Vagina (tissue), 2 donors: Measurements from ENCODE around the gene SLC39A2. TPM values are rescaled to one million over a fixed set of nuclear protein-coding genes. Genes with fewer than 3 reads are reported as not detected.

Experiments
- DNase-seq, 2 donors: peaks; one replicate each; pipeline ENCODE4 v3.0.0-alpha.2; 2017; ENCODE audit errors: extremely low spot score in 2 of 2
- H3K27ac ChIP-seq: fragments of 200-600 bp; sonication (generic); one replicate; pipeline ENCODE4 v1.5.1; 2019
- H3K27me3 ChIP-seq: fragments of 200-600 bp; sonication (generic); one replicate; pipeline ENCODE4 v1.5.1; 2019
- H3K36me3 ChIP-seq, 2 donors: fragments of 200-600 bp; sonication (generic); one replicate each; pipeline ENCODE4 v1.5.1; 2017 to 2019
- H3K4me1 ChIP-seq: fragments of 200-600 bp; sonication (generic); one replicate; pipeline ENCODE4 v1.5.1; 2019
- H3K4me3 ChIP-seq, 2 donors: fragments of 200-600 bp; sonication (generic); 1 replicate in 1 of 2; 2 replicates in 1 of 2; pipeline ENCODE4 v1.5.1; 2016 to 2019
- H3K9me3 ChIP-seq: fragments of 200-600 bp; sonication (generic); one replicate; pipeline ENCODE4 v1.5.1; 2019
- CTCF ChIP-seq, 3 experiments: fragments of 450-650 bp in 2 of 3; fragments of 200-600 bp in 1 of 3; sonication (generic) in 1 of 3; IDR thresholded peaks; one replicate each; pipeline ENCODE4 v1.5.1; 2017 to 2019; ENCODE audit warnings: antibody characterized with exemption in 3 of 3, mild to moderate bottlenecking in 2 of 3, moderate library complexity in 2 of 3
- POLR2A ChIP-seq, 2 donors: fragments of 450-650 bp; IDR thresholded peaks; one replicate each; pipeline ENCODE4 v1.6.1; 2017; ENCODE audit warnings: antibody characterized with exemption in 2 of 2, mild to moderate bottlenecking in 2 of 2, moderate library complexity in 2 of 2
- POLR2AphosphoS5 ChIP-seq, 2 donors: sonication (generic); formaldehyde crosslinking; IDR thresholded peaks; one replicate each; pipeline ENCODE4 v1.9.0; 2017; ENCODE audit warnings: antibody characterized with exemption in 2 of 2, mild to moderate bottlenecking in 2 of 2, low read depth in 1 of 2; ENCODE audit not compliant: insufficient read depth in 1 of 2
- intact Hi-C: fragments of 100-400 bp; cut with DNase I; formaldehyde crosslinking; loops from one replicate; pipeline ENCODE4 v1.15.1; 2023
- total RNA-seq: library from RNA; depleted of rRNA; stranded (reverse); fragments of >200 nt; gene quantifications from one replicate; pipeline ENCODE4 v1.2.3, GENCODE V29; 2016

Gene SLC39A2
- total RNA-seq, 1 donor from 2014 or later, result 5.4 TPM

- TF ChIP-seq CTCF (IDR thresholded peaks at IDR 0.05), result no peak
- no peak for TF ChIP-seq POLR2A (IDR thresholded peaks at IDR 0.05)
- TF ChIP-seq POLR2AphosphoS5 (IDR thresholded peaks at IDR 0.05; ENCODE audit: insufficient read depth in 1 of 2, low read depth in 1 of 2), result no peak
- H3K36me3 ChIP-seq, result peaks cover 0 to 50% of the 10 kb centered on the region in 2 donors
- peaks cover 29% of the 10 kb centered on the region for H3K4me1 ChIP-seq
- intact Hi-C loops, result no loop called here
- H3K27me3 ChIP-seq, result no peaks in the 10 kb centered on the region
- H3K27ac ChIP-seq, result no peak overlapping the region
- peak in 1 of 2 donors; percentile 7 for DNase-seq
- H3K4me3 ChIP-seq, result no peak overlapping the region
- H3K9me3 ChIP-seq, result no peaks in the 10 kb centered on the region
Observed at GRCh38 chr14:20997115-20997514, 2.0 kb upstream of the SLC39A2 start.

GRCh38 chr14:20997564-20997963 is 1.5 kb upstream of the SLC39A2 start:
- no peak for TF ChIP-seq POLR2AphosphoS5 (IDR thresholded peaks at IDR 0.05; ENCODE audit: insufficient read depth in 1 of 2, low read depth in 1 of 2)
- TF ChIP-seq CTCF (IDR thresholded peaks at IDR 0.05), result no peak
- no peak for TF ChIP-seq POLR2A (IDR thresholded peaks at IDR 0.05)
- Histone ChIP-seq H3K36me3 (peaks cover 0 to 45% of the 10 kb centered on the region in 2 donors), H3K4me1 (peaks cover 29% of the 10 kb centered on the region), H3K27ac (no peak overlapping the region), H3K9me3 (no peaks in the 10 kb centered on the region), H3K4me3 (no peak overlapping the region), H3K27me3 (no peaks in the 10 kb centered on the region)
- intact Hi-C loops, result no loop called here
- peak in 1 of 2 donors; percentile 28 for DNase-seq

GRCh38 chr14:20998139-20998538 is 954 bp upstream of the SLC39A2 start:
- TF ChIP-seq POLR2A (IDR thresholded peaks at IDR 0.05) (no peak), CTCF (IDR thresholded peaks at IDR 0.05) (no peak), POLR2AphosphoS5 (IDR thresholded peaks at IDR 0.05; ENCODE audit: insufficient read depth in 1 of 2, low read depth in 1 of 2) (no peak)
- Histone ChIP-seq H3K36me3 (peaks cover 0 to 40% of the 10 kb centered on the region in 2 donors), H3K4me3 (no peak overlapping the region), H3K4me1 (peaks cover 29% of the 10 kb centered on the region), H3K27ac (peak overlapping the region; percentile 64), H3K9me3 (no peaks in the 10 kb centered on the region), H3K27me3 (no peaks in the 10 kb centered on the region)
- intact Hi-C loops, result no loop called here
- peak in 1 of 2 donors; percentile 79 for DNase-seq

GRCh38 chr14:20999591-20999990 is 498 bp downstream of the SLC39A2 start:
- H3K27ac ChIP-seq, result peak overlapping the region; percentile 64
- intact Hi-C loops, result no loop called here

More at GRCh38 chr14:20999591-20999990, 498 bp downstream of the SLC39A2 start:
- Histone ChIP-seq H3K4me1 (peaks cover 29% of the 10 kb centered on the region), H3K4me3 (no peak overlapping the region), H3K27me3 (no peaks in the 10 kb centered on the region), H3K9me3 (no peaks in the 10 kb centered on the region), H3K36me3 (peaks cover 0 to 26% of the 10 kb centered on the region in 2 donors)
- no peak for TF ChIP-seq POLR2A (IDR thresholded peaks at IDR 0.05)
- no peak for TF ChIP-seq CTCF (IDR thresholded peaks at IDR 0.05)
- TF ChIP-seq POLR2AphosphoS5 (IDR thresholded peaks at IDR 0.05; ENCODE audit: insufficient read depth in 1 of 2, low read depth in 1 of 2), result no peak
- DNase-seq, result no peak
